WTC11 (cell line): ENCODE results near the gene MS4A13. TPM values are rescaled to one million over a fixed set of nuclear protein-coding genes. Genes with fewer than 3 reads are reported as not detected.

ENCODE experiments used
- ATAC-seq: fragments of 200-7000 bp; cut with Tn5 transposase; 2 replicates; pipeline ENCODE4 v1.10.0; 2021; ENCODE audit warnings: mild to moderate bottlenecking, moderate library complexity
- CTCF ChIA-PET: fragments of 300-600 bp; sonication (Branson Sonifier 250); formaldehyde crosslinking; loops from one replicate; lab custom pipeline; 2021; ENCODE audit warnings: antibody characterized with exemption; lab: Charles Lee
- POLR2A ChIA-PET: fragments of 350-600 bp; sonication (Branson Sonifier 250); formaldehyde crosslinking; loops from one replicate; lab custom pipeline; 2021; ENCODE audit warnings: antibody characterized with exemption; lab: Charles Lee
- DNase-seq: peaks from one replicate; pipeline ENCODE4 v3.0.0; 2021; ENCODE audit warnings: low spot score
- H3K27ac Mint-ChIP-seq: 2 replicates; pipeline ENCODE4 v1.8.0; 2021; ENCODE audit warnings: mixed read lengths
- H3K27me3 Mint-ChIP-seq: 2 replicates; pipeline ENCODE4 v1.8.0; 2021; ENCODE audit warnings: low read depth, mild to moderate bottlenecking, moderate library complexity, mixed read lengths
- H3K36me3 Mint-ChIP-seq: 2 replicates; pipeline ENCODE4 v1.8.0; 2021; ENCODE audit warnings: mixed read lengths
- H3K4me1 Mint-ChIP-seq: 2 replicates; pipeline ENCODE4 v1.8.0; 2022; ENCODE audit warnings: mixed read lengths
- H3K4me3 Mint-ChIP-seq: 2 replicates; pipeline ENCODE4 v1.8.0; 2021; ENCODE audit warnings: mild to moderate bottlenecking, moderate library complexity, mixed read lengths
- H3K9me3 Mint-ChIP-seq: 2 replicates; pipeline ENCODE4 v1.8.0; 2021; ENCODE audit warnings: mixed read lengths
- JAZF1 ChIP-seq: fragments of 250-450 bp; sonication (Bioruptor Pico); IDR thresholded peaks from 2 replicates; pipeline ENCODE4 v1.9.0; 2021; ENCODE audit warnings: moderate library complexity, mild to moderate bottlenecking, inconsistent platforms
- NR1H2 ChIP-seq: sonication (generic); formaldehyde crosslinking; IDR thresholded peaks from 2 replicates; pipeline ENCODE4 v1.9.0; 2021; ENCODE audit warnings: mild to moderate bottlenecking, moderate library complexity, missing genetic modification reagents
- OVOL2 ChIP-seq: fragments of 250-450 bp; sonication (Bioruptor Pico); IDR thresholded peaks from 2 replicates; pipeline ENCODE4 v1.9.0; 2021; ENCODE audit warnings: mild to moderate bottlenecking, borderline replicate concordance
- RORB ChIP-seq: fragments of 250-450 bp; sonication (Bioruptor Pico); IDR thresholded peaks from 2 replicates; pipeline ENCODE4 v1.9.0; 2021; ENCODE audit warnings: mild to moderate bottlenecking
- TCF7 ChIP-seq: sonication (generic); formaldehyde crosslinking; IDR thresholded peaks from 2 replicates; pipeline ENCODE4 v1.8.0; 2022; ENCODE audit warnings: mild to moderate bottlenecking, low read depth, missing genetic modification reagents, moderate library complexity
- ZBTB21 ChIP-seq: sonication (generic); formaldehyde crosslinking; IDR thresholded peaks from 2 replicates; pipeline ENCODE4 v1.8.1; 2023; ENCODE audit warnings: mild to moderate bottlenecking, missing genetic modification reagents, borderline replicate concordance
- ZNF121 ChIP-seq: sonication (generic); formaldehyde crosslinking; IDR thresholded peaks from 2 replicates; pipeline ENCODE4 v1.8.0; 2023; ENCODE audit warnings: missing genetic modification reagents
- ZNF263 ChIP-seq: sonication (generic); formaldehyde crosslinking; IDR thresholded peaks from 2 replicates; pipeline ENCODE4 v1.8.1; 2022; ENCODE audit warnings: low read depth, mild to moderate bottlenecking, moderate library complexity, missing genetic modification reagents
- ZNF317 ChIP-seq: sonication (generic); formaldehyde crosslinking; IDR thresholded peaks from 2 replicates; pipeline ENCODE4 v1.8.1; 2023; ENCODE audit warnings: low read depth, mild to moderate bottlenecking, moderate library complexity, missing genetic modification reagents, borderline replicate concordance
- total RNA-seq: library from RNA; stranded (reverse); gene quantifications from 3 replicates; pipeline ENCODE4 v1.2.3, GENCODE V29; 2021
- TF ChIP-seq, protein P1 (sequence below): fragments of 250-450 bp; sonication (Bioruptor Pico); IDR thresholded peaks from 2 replicates; pipeline ENCODE4 v1.9.0; 2021; ENCODE audit warnings: mild to moderate bottlenecking
- TF ChIP-seq, protein P2 (sequence below): sonication (generic); formaldehyde crosslinking; IDR thresholded peaks from 2 replicates; pipeline ENCODE4 v1.8.1; 2023; ENCODE audit warnings: mild to moderate bottlenecking, missing genetic modification reagents
- TF ChIP-seq, protein P3 (sequence below): sonication (generic); formaldehyde crosslinking; IDR thresholded peaks from 2 replicates; pipeline ENCODE4 v1.8.0; 2022; ENCODE audit warnings: mild to moderate bottlenecking, missing genetic modification reagents
- TF ChIP-seq, protein P4 (sequence below): sonication (generic); formaldehyde crosslinking; IDR thresholded peaks from 2 replicates; pipeline ENCODE4 v1.8.1; 2022; ENCODE audit warnings: low read depth, mild to moderate bottlenecking, moderate library complexity, missing genetic modification reagents, borderline replicate concordance
- TF ChIP-seq, protein P5 (sequence below): sonication (generic); formaldehyde crosslinking; IDR thresholded peaks from 2 replicates; pipeline ENCODE4 v1.8.1; 2023; ENCODE audit warnings: mild to moderate bottlenecking, moderate library complexity, missing genetic modification reagents
- TF ChIP-seq, protein P6 (sequence below): fragments of 250-450 bp; sonication (Bioruptor Pico); IDR thresholded peaks from 2 replicates; pipeline ENCODE4 v1.9.0; 2021; ENCODE audit warnings: mild to moderate bottlenecking, borderline replicate concordance
- TF ChIP-seq, protein P7 (sequence below): sonication (generic); formaldehyde crosslinking; IDR thresholded peaks from 2 replicates; pipeline ENCODE4 v1.8.1; 2022; ENCODE audit warnings: mild to moderate bottlenecking, moderate library complexity, missing genetic modification reagents
- TF ChIP-seq, protein P8 (sequence below): sonication (generic); formaldehyde crosslinking; IDR thresholded peaks from 2 replicates; pipeline ENCODE4 v1.8.0; 2022; ENCODE audit warnings: mild to moderate bottlenecking, missing genetic modification reagents

MS4A13 gene
- total RNA-seq, 1 experiment from 2014 or later, result not detected

DNA sequence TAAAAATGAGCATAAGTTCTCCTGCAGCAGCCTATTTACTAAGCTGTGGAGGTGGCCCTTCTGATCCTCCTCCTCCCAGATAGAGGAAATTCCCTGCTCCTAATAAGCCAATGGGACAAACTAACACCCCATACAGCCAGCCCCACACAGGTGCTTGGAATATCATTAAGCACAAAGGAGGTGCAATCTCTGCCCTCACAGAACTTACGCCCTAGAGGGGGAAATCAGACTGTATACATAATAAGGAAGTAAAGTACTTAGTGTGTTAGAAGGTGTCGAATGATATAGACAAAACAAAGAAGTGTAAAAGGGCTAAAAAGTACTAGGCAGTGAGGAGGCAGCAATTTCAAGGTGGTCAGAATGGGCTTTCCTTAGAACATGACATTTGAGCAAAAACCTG is 16.8 kb upstream of the MS4A13 start (continued):
- TF ChIP-seq, protein P1, sequence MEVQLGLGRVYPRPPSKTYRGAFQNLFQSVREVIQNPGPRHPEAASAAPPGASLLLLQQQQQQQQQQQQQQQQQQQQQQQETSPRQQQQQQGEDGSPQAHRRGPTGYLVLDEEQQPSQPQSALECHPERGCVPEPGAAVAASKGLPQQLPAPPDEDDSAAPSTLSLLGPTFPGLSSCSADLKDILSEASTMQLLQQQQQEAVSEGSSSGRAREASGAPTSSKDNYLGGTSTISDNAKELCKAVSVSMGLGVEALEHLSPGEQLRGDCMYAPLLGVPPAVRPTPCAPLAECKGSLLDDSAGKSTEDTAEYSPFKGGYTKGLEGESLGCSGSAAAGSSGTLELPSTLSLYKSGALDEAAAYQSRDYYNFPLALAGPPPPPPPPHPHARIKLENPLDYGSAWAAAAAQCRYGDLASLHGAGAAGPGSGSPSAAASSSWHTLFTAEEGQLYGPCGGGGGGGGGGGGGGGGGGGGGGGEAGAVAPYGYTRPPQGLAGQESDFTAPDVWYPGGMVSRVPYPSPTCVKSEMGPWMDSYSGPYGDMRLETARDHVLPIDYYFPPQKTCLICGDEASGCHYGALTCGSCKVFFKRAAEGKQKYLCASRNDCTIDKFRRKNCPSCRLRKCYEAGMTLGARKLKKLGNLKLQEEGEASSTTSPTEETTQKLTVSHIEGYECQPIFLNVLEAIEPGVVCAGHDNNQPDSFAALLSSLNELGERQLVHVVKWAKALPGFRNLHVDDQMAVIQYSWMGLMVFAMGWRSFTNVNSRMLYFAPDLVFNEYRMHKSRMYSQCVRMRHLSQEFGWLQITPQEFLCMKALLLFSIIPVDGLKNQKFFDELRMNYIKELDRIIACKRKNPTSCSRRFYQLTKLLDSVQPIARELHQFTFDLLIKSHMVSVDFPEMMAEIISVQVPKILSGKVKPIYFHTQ, result no peak
- TF ChIP-seq, protein P2, sequence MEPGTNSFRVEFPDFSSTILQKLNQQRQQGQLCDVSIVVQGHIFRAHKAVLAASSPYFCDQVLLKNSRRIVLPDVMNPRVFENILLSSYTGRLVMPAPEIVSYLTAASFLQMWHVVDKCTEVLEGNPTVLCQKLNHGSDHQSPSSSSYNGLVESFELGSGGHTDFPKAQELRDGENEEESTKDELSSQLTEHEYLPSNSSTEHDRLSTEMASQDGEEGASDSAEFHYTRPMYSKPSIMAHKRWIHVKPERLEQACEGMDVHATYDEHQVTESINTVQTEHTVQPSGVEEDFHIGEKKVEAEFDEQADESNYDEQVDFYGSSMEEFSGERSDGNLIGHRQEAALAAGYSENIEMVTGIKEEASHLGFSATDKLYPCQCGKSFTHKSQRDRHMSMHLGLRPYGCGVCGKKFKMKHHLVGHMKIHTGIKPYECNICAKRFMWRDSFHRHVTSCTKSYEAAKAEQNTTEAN (CRISPR knock-in tag), result no peak
- no peak for TF ChIP-seq TCF7 (CRISPR knock-in tag)
- TF ChIP-seq ZNF317, result no peak
- no peak for TF ChIP-seq ZBTB21 (CRISPR knock-in tag)
- no peak for TF ChIP-seq NR1H2 (CRISPR knock-in tag)
- TF ChIP-seq, protein P3, sequence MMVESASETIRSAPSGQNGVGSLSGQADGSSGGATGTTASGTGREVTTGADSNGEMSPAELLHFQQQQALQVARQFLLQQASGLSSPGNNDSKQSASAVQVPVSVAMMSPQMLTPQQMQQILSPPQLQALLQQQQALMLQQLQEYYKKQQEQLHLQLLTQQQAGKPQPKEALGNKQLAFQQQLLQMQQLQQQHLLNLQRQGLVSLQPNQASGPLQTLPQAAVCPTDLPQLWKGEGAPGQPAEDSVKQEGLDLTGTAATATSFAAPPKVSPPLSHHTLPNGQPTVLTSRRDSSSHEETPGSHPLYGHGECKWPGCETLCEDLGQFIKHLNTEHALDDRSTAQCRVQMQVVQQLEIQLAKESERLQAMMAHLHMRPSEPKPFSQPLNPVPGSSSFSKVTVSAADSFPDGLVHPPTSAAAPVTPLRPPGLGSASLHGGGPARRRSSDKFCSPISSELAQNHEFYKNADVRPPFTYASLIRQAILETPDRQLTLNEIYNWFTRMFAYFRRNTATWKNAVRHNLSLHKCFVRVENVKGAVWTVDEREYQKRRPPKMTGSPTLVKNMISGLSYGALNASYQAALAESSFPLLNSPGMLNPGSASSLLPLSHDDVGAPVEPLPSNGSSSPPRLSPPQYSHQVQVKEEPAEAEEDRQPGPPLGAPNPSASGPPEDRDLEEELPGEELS (CRISPR knock-in tag), result no peak
- TF ChIP-seq OVOL2, result no peak
- TF ChIP-seq JAZF1, result no peak

DNA sequence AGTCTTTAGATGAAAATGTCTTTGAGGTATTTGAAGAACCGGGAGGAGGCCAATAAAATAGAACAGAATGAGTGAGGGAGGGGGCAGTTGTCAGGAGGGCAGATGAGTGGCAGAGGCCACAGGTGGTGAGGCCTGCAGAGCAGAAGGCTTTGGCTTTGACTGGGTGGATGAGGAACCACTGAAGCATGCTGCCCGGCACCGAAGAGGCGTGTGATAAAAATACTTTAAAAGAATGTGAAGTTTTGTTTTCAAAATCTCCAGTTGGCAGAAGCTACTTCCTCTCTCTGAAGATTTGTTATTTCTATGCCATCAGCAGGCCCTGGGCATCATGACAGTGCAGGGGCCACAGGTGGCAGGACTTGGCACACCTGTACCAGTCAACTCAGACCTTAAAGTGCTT is 16.3 kb upstream of the MS4A13 start:
- no peaks in the 10 kb centered on the region for H3K27me3 Mint-ChIP-seq
- H3K27ac Mint-ChIP-seq, result peak overlapping the region; percentile 63
- no peak overlapping the region for H3K4me3 Mint-ChIP-seq
- no peak for DNase-seq
- H3K36me3 Mint-ChIP-seq, result no peaks in the 10 kb centered on the region
- POLR2A ChIA-PET, result no interaction called here
- CTCF ChIA-PET, result interaction anchor here (2.1 kb wide), 1 partner anchor 136 kb away, joined by 5 read pairs; no protein-coding TSS in a partner anchor
- peaks cover 70% of the 10 kb centered on the region for H3K4me1 Mint-ChIP-seq
- ATAC-seq, result peak; percentile 18; the same call in 1 of the 2 replicates
- peaks cover 5% of the 10 kb centered on the region; the same call in 1 of the 2 replicates for H3K9me3 Mint-ChIP-seq
- TF ChIP-seq ZNF121 (CRISPR knock-in tag), result no peak
- TF ChIP-seq, protein P4, sequence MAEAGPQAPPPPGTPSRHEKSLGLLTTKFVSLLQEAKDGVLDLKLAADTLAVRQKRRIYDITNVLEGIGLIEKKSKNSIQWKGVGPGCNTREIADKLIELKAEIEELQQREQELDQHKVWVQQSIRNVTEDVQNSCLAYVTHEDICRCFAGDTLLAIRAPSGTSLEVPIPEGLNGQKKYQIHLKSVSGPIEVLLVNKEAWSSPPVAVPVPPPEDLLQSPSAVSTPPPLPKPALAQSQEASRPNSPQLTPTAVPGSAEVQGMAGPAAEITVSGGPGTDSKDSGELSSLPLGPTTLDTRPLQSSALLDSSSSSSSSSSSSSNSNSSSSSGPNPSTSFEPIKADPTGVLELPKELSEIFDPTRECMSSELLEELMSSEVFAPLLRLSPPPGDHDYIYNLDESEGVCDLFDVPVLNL (CRISPR knock-in tag), result no peak
- no peak for TF ChIP-seq ZNF263 (CRISPR knock-in tag)
- no peak for TF ChIP-seq RORB (CRISPR knock-in tag)
- TF ChIP-seq, protein P5, sequence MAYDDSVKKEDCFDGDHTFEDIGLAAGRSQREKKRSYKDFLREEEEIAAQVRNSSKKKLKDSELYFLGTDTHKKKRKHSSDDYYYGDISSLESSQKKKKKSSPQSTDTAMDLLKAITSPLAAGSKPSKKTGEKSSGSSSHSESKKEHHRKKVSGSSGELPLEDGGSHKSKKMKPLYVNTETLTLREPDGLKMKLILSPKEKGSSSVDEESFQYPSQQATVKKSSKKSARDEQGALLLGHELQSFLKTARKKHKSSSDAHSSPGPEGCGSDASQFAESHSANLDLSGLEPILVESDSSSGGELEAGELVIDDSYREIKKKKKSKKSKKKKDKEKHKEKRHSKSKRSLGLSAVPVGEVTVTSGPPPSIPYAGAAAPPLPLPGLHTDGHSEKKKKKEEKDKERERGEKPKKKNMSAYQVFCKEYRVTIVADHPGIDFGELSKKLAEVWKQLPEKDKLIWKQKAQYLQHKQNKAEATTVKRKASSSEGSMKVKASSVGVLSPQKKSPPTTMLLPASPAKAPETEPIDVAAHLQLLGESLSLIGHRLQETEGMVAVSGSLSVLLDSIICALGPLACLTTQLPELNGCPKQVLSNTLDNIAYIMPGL (CRISPR knock-in tag), result no peak
- TF ChIP-seq, protein P6, sequence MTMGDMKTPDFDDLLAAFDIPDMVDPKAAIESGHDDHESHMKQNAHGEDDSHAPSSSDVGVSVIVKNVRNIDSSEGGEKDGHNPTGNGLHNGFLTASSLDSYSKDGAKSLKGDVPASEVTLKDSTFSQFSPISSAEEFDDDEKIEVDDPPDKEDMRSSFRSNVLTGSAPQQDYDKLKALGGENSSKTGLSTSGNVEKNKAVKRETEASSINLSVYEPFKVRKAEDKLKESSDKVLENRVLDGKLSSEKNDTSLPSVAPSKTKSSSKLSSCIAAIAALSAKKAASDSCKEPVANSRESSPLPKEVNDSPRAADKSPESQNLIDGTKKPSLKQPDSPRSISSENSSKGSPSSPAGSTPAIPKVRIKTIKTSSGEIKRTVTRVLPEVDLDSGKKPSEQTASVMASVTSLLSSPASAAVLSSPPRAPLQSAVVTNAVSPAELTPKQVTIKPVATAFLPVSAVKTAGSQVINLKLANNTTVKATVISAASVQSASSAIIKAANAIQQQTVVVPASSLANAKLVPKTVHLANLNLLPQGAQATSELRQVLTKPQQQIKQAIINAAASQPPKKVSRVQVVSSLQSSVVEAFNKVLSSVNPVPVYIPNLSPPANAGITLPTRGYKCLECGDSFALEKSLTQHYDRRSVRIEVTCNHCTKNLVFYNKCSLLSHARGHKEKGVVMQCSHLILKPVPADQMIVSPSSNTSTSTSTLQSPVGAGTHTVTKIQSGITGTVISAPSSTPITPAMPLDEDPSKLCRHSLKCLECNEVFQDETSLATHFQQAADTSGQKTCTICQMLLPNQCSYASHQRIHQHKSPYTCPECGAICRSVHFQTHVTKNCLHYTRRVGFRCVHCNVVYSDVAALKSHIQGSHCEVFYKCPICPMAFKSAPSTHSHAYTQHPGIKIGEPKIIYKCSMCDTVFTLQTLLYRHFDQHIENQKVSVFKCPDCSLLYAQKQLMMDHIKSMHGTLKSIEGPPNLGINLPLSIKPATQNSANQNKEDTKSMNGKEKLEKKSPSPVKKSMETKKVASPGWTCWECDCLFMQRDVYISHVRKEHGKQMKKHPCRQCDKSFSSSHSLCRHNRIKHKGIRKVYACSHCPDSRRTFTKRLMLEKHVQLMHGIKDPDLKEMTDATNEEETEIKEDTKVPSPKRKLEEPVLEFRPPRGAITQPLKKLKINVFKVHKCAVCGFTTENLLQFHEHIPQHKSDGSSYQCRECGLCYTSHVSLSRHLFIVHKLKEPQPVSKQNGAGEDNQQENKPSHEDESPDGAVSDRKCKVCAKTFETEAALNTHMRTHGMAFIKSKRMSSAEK (CRISPR knock-in tag), result no peak
- TF ChIP-seq, protein P1, result no peak
- no peak for TF ChIP-seq JAZF1
- TF ChIP-seq, protein P7, sequence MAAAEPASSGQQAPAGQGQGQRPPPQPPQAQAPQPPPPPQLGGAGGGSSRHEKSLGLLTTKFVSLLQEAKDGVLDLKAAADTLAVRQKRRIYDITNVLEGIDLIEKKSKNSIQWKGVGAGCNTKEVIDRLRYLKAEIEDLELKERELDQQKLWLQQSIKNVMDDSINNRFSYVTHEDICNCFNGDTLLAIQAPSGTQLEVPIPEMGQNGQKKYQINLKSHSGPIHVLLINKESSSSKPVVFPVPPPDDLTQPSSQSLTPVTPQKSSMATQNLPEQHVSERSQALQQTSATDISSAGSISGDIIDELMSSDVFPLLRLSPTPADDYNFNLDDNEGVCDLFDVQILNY (CRISPR knock-in tag), result no peak
- TF ChIP-seq, protein P8, sequence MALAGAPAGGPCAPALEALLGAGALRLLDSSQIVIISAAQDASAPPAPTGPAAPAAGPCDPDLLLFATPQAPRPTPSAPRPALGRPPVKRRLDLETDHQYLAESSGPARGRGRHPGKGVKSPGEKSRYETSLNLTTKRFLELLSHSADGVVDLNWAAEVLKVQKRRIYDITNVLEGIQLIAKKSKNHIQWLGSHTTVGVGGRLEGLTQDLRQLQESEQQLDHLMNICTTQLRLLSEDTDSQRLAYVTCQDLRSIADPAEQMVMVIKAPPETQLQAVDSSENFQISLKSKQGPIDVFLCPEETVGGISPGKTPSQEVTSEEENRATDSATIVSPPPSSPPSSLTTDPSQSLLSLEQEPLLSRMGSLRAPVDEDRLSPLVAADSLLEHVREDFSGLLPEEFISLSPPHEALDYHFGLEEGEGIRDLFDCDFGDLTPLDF, result no peak
